Stomach (tissue), 4 donors: ENCODE data around the gene KCNH8.

ENCODE experiments used
- CTCF ChIP-seq, 7 experiments: fragments of 450-650 bp in 4 of 7; fragments of 200-600 bp in 3 of 7; sonication (generic) in 3 of 7; IDR thresholded peaks; one replicate each; pipeline ENCODE4 v1.5.1; 2016 to 2019; ENCODE audit warnings: antibody characterized with exemption in 7 of 7, control low read depth in 2 of 7, mild to moderate bottlenecking in 1 of 7
- POLR2A ChIP-seq, 4 donors: fragments of 450-650 bp; IDR thresholded peaks; one replicate each; pipeline ENCODE4 v1.6.1; 2016; ENCODE audit warnings: antibody characterized with exemption in 4 of 4, control low read depth in 2 of 4, mild to moderate bottlenecking in 1 of 4, moderate library complexity in 1 of 4
- POLR2AphosphoS5 ChIP-seq, 3 donors: sonication (generic); formaldehyde crosslinking; IDR thresholded peaks; one replicate each; pipeline ENCODE4 v1.6.1; 2016; ENCODE audit warnings: antibody characterized with exemption in 3 of 3

GRCh38 chr3:19541284-19541683 lies 393.0 kb downstream of the KCNH8 start:
- TF ChIP-seq POLR2A (IDR thresholded peaks at IDR 0.05) (no peak), POLR2AphosphoS5 (IDR thresholded peaks at IDR 0.05) (no peak), CTCF (IDR thresholded peaks at IDR 0.05) (no peak)
